Bronchial epithelial cell (primary cell): Measurements from ENCODE around the gene SHISAL1. TPM values are rescaled to one million over a fixed set of nuclear protein-coding genes. Genes with fewer than 3 reads are reported as not detected.

ENCODE experiments used
- DNase-seq: peaks from one replicate; pipeline ENCODE4 v3.0.0-alpha.2; 2010; ENCODE audit warnings: low read depth
- FAIRE-seq: peaks from 2 replicates; lab custom pipeline; 2011; peaks lifted over from hg19 to GRCh38; lab: Jason Lieb, UNC
- H3K27me3 ChIP-seq: 2 replicates; pipeline ENCODE4 v1.5.1; 2011; ENCODE audit warnings: low read length; ENCODE audit not compliant: control insufficient read depth, insufficient read depth
- H3K36me3 ChIP-seq: 2 replicates; pipeline ENCODE4 v1.5.1; 2011; ENCODE audit warnings: low read length; ENCODE audit not compliant: control insufficient read depth, insufficient read depth
- H3K4me3 ChIP-seq: 2 replicates; pipeline ENCODE4 v1.5.1; 2011; ENCODE audit warnings: mild to moderate bottlenecking, low read depth, low read length, control low read depth
- CTCF ChIP-seq: IDR thresholded peaks from 2 replicates; pipeline ENCODE4 v1.5.1; 2011; ENCODE audit warnings: mild to moderate bottlenecking, moderate library complexity, low read length, control low read depth, inconsistent platforms; ENCODE audit not compliant: insufficient read depth, severe bottlenecking
- total RNA-seq: library from RNA; depleted of rRNA; stranded (reverse); fragments of >200 nt; gene quantifications from 2 replicates; pipeline ENCODE4 v1.2.1, GENCODE V29; 2014

SHISAL1 gene
- total RNA-seq, 1 donor from 2014 or later = 0.26 TPM

DNA sequence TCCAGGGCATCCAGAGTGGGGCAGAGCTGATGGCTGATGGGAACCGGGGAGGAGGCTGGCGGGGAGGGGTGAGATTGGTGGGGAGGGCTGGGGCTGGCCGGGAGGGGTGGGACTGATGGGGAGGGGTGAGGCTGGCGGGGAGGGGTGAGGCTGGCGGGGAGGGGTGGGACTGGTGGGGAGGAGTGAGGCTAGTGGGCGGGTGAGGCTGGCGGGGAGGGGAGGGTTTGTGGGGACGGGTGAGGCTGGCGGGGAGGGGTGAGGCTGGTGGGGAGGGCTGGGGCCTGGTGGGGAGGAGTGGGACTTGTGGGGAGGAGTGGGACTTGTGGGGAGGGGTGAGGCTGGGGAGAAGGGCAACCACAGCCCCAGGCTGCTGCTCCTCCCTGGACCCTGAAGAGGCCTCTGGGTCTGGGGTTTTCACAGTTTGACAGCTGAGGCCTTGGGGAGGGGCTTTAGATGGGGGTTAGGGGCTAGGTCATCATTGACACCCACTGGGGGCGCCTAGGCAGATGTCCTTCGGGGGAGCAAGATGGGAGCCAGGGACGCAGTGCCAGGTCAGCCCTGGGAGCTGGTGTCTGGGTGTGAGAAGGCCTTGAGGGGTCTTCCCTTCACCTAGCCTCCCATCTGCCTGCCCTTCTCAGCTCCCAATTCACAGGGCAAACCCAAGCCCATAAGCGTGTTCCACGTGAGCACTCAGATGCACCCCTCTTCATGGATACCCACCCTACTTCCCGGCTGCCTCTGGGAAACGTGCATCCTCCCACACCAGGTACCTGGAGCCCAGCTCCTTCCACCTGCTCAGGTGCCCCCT lies 105.4 kb downstream of the SHISAL1 start:
- H3K27me3 ChIP-seq = no peaks in the 10 kb centered on the region
- no peaks in the 10 kb centered on the region for H3K36me3 ChIP-seq
- no peak for TF ChIP-seq CTCF
- H3K4me3 ChIP-seq = no peak overlapping the region
- DNase-seq (no peak), FAIRE-seq (peak; percentile 28)

GRCh38 chr22:44206696-44207095 lies 106.1 kb downstream of the SHISAL1 start:
- H3K27me3 ChIP-seq = no peaks in the 10 kb centered on the region
- no peak overlapping the region for H3K4me3 ChIP-seq
- H3K36me3 ChIP-seq = no peaks in the 10 kb centered on the region
- no peak for FAIRE-seq
- no peak for DNase-seq
- no peak for TF ChIP-seq CTCF

GRCh38 chr22:44206330-44206645 lies 106.5 kb downstream of the SHISAL1 start:
- DNase-seq = no peak
- no peak for TF ChIP-seq CTCF

DNA sequence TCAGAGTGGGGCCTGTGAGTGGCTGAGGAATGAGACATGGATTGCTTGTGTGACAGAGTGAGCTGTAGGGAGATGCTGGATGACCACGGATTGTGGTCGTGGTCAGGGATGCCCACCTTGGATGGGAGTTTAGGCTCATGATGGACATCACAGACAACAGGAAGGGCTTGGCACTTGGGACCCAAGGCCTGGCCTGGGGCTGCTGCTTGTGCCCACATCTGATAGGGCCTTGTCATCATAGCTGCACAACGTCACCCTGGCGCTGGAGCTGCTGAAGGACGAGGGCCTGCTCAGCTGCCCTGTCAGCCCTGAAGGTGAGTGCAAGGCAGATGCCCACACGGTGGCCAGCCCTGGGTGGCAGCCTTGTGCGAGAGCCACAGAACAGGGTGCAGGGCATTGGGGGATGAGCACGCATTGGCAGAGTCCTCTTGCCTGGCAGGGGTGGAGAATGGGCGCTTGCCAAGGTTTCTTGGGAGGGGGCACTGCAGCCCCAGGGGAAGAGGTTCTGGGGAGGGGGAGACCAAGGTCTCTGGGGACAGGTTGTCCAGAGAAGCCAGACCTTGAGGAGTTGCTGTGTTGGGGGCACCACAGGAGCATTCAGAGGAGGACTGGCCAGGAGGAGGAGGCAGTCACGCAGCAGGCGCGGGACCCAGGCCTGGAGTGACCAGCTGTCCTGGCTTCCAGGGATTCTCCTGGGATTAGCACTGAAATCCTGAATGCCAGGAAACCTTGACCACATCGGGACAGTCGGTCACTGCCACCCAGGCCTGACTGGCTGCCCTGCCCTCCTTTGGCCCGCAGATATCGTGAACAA lies 107.0 kb downstream of the SHISAL1 start:
- Histone ChIP-seq H3K36me3 (no peaks in the 10 kb centered on the region), H3K4me3 (no peak overlapping the region), H3K27me3 (peaks cover 2% of the 10 kb centered on the region)
- TF ChIP-seq CTCF = no peak
- DNase-seq = no peak
- peak; percentile 81 for FAIRE-seq

More at GRCh38 chr22:44206330-44206645, 106.5 kb downstream of the SHISAL1 start:
- FAIRE-seq = no peak
- Histone ChIP-seq H3K27me3 (peaks cover 2% of the 10 kb centered on the region), H3K4me3 (no peak overlapping the region), H3K36me3 (no peaks in the 10 kb centered on the region)

DNA sequence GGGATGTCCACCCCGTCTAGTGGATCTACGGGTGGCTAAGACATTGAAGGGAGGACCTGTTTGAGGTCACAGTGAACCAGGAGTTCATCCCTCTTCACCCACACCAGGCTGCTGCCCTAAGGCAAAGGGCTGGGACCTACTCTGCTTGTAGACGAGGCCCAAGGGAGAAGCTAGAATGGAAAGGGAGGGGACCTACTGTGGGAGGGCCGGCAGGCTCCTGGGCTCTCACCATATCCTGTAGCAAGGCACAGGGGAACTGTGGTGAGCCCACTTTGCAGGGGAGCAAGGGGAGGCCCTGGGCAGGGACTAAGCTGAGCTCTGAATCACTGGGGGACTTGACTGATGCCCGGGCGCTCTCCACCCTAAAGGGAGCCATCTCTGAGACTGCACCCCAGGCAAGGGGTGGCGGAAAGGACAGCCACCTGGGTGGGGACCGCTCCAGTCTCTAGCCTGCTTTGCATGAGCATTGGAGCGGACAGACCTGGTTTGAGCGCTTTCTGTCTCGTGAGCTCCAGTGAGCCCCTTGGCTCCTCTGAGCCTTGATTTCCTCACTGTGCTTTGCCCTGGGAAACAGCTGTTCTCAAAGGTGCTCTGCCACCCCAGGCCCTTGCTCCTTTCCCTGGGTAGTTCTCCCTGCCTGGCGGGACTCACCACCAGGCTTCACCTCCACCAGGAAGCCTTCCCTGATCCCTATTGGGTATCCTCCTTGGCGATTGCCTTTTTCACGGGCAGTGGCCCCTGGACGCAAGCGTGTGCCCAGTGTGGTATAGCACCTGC lies 107.8 kb downstream of the SHISAL1 start:
- no peak for TF ChIP-seq CTCF
- DNase-seq = no peak
- no peak for FAIRE-seq
- H3K27me3 ChIP-seq = peaks cover 2% of the 10 kb centered on the region
- no peaks in the 10 kb centered on the region for H3K36me3 ChIP-seq
- H3K4me3 ChIP-seq = no peak overlapping the region
